HepG2 (cell line): Measurements from ENCODE around the gene FBXO24. TPM values are rescaled to one million over a fixed set of nuclear protein-coding genes. Genes with fewer than 3 reads are reported as not detected.

ENCODE experiments used
- CREB1 ChIP-seq, 2 experiments: fragments of 450-650 bp in 1 of 2; IDR thresholded peaks; 2 replicates each; pipeline ENCODE4 v1.6.1; 2016 to 2017; ENCODE audit warnings: control low read depth in 1 of 2, mild to moderate bottlenecking in 1 of 2, missing compliant biosample characterization in 1 of 2, missing genetic modification characterization in 1 of 2
- GATAD1 ChIP-seq: IDR thresholded peaks from 2 replicates; pipeline ENCODE4 v1.6.1; 2016; ENCODE audit warnings: missing genetic modification reagents, missing compliant biosample characterization
- MED13 ChIP-seq: sonication (generic); formaldehyde crosslinking; IDR thresholded peaks from 2 replicates; pipeline ENCODE4 v1.5.0; 2020; ENCODE audit warnings: missing genetic modification reagents
- PAWR ChIP-seq: sonication (generic); formaldehyde crosslinking; IDR thresholded peaks from 2 replicates; pipeline ENCODE4 v1.4.0; 2020; ENCODE audit warnings: missing genetic modification reagents, mild to moderate bottlenecking, borderline replicate concordance
- RARG ChIP-seq: sonication (generic); formaldehyde crosslinking; IDR thresholded peaks from 2 replicates; pipeline ENCODE4 v1.4.0; 2020; ENCODE audit warnings: low read depth, mild to moderate bottlenecking, missing genetic modification reagents
- SMAD9 ChIP-seq: sonication (generic); formaldehyde crosslinking; IDR thresholded peaks from 2 replicates; pipeline ENCODE4 v1.5.1; 2020; ENCODE audit warnings: mild to moderate bottlenecking, missing genetic modification reagents
- THAP11 ChIP-seq: IDR thresholded peaks from 2 replicates; pipeline ENCODE4 v1.6.1; 2016; ENCODE audit warnings: missing biosample characterization, missing genetic modification reagents
- ZNF747 ChIP-seq: sonication (generic); formaldehyde crosslinking; IDR thresholded peaks from 2 replicates; pipeline ENCODE4 v1.8.1; 2023; ENCODE audit warnings: missing genetic modification reagents, mild to moderate bottlenecking, borderline replicate concordance
- ZNF841 ChIP-seq: sonication (generic); formaldehyde crosslinking; IDR thresholded peaks from 2 replicates; pipeline ENCODE4 v1.8.1; 2023; ENCODE audit warnings: missing genetic modification reagents, borderline replicate concordance
- polyA plus RNA-seq, 8 experiments: library from polyadenylated mRNA; depleted of rRNA in 3 of 8; stranded (reverse) in 7 of 8; unstranded in 1 of 8; fragments of >200 nt; fragmentation: Illumina TruSeq in 4 of 8; extraction: Trizol in 4 of 8; gene quantifications; 2 replicates each; pipeline versions ENCODE4 v1.2.1 to v1.2.3, GENCODE V29; 2011 to 2016; ENCODE audit warnings: low read depth in 4 of 8, missing spikeins in 1 of 8, mixed read lengths in 1 of 8; ENCODE audit not compliant: insufficient read depth in 1 of 8
- total RNA-seq, 5 experiments: library from RNA; depleted of rRNA; stranded (reverse); fragments of >200 nt; fragmentation: Illumina TruSeq; extraction: Trizol; gene quantifications; 2 replicates each; pipeline ENCODE4 v1.2.3, GENCODE V29; 2016; ENCODE audit warnings: low read depth in 1 of 5
- TF ChIP-seq, protein P1 (sequence below): sonication (generic); formaldehyde crosslinking; IDR thresholded peaks from 2 replicates; pipeline ENCODE4 v1.8.0; 2022; ENCODE audit warnings: missing genetic modification reagents, low read depth, mild to moderate bottlenecking, borderline replicate concordance
- TF ChIP-seq, protein P2 (sequence below): sonication (generic); formaldehyde crosslinking; IDR thresholded peaks from 2 replicates; pipeline ENCODE4 v1.4.0; 2020; ENCODE audit warnings: missing genetic modification reagents
- TF ChIP-seq, protein P3 (sequence below): IDR thresholded peaks from 2 replicates; pipeline ENCODE4 v1.6.1; 2016; ENCODE audit warnings: missing compliant biosample characterization, missing genetic modification reagents, borderline replicate concordance
- TF ChIP-seq, protein P4 (sequence below): sonication (generic); formaldehyde crosslinking; IDR thresholded peaks from 2 replicates; pipeline ENCODE4 v1.5.1; 2020; ENCODE audit warnings: missing genetic modification reagents, mild to moderate bottlenecking, borderline replicate concordance

The FBXO24 gene
- total and polyA plus RNA-seq, 2 of the 13 experiments (the other 11 are each of a cell fraction or from before 2014, with no cell fraction given), result 0.20 to 0.55 TPM

GRCh38 chr7:100568176-100568895 is 17.8 kb upstream of the FBXO24 start (continued):
- TF ChIP-seq, protein P1, sequence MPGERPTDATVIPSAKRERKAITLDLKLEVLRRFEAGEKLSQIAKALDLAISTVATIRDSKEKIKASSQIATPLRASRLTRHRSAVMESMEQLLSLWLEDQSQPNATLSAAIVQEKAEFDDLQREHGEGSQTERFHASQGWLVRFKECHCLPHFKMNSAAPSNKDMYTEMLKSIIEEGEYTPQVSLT (CRISPR knock-in tag), result peak; percentile 60; the same call in 1 of the 2 replicates
- no peak for TF ChIP-seq SMAD9
- TF ChIP-seq, protein P2, sequence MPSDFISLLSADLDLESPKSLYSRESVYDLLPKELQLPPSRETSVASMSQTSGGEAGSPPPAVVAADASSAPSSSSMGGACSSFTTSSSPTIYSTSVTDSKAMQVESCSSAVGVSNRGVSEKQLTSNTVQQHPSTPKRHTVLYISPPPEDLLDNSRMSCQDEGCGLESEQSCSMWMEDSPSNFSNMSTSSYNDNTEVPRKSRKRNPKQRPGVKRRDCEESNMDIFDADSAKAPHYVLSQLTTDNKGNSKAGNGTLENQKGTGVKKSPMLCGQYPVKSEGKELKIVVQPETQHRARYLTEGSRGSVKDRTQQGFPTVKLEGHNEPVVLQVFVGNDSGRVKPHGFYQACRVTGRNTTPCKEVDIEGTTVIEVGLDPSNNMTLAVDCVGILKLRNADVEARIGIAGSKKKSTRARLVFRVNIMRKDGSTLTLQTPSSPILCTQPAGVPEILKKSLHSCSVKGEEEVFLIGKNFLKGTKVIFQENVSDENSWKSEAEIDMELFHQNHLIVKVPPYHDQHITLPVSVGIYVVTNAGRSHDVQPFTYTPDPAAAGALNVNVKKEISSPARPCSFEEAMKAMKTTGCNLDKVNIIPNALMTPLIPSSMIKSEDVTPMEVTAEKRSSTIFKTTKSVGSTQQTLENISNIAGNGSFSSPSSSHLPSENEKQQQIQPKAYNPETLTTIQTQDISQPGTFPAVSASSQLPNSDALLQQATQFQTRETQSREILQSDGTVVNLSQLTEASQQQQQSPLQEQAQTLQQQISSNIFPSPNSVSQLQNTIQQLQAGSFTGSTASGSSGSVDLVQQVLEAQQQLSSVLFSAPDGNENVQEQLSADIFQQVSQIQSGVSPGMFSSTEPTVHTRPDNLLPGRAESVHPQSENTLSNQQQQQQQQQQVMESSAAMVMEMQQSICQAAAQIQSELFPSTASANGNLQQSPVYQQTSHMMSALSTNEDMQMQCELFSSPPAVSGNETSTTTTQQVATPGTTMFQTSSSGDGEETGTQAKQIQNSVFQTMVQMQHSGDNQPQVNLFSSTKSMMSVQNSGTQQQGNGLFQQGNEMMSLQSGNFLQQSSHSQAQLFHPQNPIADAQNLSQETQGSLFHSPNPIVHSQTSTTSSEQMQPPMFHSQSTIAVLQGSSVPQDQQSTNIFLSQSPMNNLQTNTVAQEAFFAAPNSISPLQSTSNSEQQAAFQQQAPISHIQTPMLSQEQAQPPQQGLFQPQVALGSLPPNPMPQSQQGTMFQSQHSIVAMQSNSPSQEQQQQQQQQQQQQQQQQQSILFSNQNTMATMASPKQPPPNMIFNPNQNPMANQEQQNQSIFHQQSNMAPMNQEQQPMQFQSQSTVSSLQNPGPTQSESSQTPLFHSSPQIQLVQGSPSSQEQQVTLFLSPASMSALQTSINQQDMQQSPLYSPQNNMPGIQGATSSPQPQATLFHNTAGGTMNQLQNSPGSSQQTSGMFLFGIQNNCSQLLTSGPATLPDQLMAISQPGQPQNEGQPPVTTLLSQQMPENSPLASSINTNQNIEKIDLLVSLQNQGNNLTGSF (CRISPR knock-in tag), result peak; percentile 53
- peak; percentile 74 for TF ChIP-seq GATAD1
- TF ChIP-seq, protein P3, sequence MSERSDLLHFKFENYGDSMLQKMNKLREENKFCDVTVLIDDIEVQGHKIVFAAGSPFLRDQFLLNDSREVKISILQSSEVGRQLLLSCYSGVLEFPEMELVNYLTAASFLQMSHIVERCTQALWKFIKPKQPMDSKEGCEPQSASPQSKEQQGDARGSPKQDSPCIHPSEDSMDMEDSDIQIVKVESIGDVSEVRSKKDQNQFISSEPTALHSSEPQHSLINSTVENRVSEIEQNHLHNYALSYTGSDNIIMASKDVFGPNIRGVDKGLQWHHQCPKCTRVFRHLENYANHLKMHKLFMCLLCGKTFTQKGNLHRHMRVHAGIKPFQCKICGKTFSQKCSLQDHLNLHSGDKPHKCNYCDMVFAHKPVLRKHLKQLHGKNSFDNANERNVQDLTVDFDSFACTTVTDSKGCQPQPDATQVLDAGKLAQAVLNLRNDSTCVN, result peak; percentile 28; the same call in 1 of the 2 replicates
- peak; percentile 63 for TF ChIP-seq ZNF747 (CRISPR knock-in tag)
- peak; percentile 33; the same call in 1 of the 2 replicates for TF ChIP-seq PAWR (CRISPR knock-in tag)
- no peak for TF ChIP-seq CREB1 (IDR thresholded peaks at IDR 0.05)
- TF ChIP-seq CREB1 (CRISPR knock-in tag; IDR thresholded peaks at IDR 0.05), result no peak
- TF ChIP-seq, protein P4, sequence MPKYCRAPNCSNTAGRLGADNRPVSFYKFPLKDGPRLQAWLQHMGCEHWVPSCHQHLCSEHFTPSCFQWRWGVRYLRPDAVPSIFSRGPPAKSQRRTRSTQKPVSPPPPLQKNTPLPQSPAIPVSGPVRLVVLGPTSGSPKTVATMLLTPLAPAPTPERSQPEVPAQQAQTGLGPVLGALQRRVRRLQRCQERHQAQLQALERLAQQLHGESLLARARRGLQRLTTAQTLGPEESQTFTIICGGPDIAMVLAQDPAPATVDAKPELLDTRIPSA (CRISPR knock-in tag), result no peak
- TF ChIP-seq MED13 (CRISPR knock-in tag), result 0 out of 2 replicates have a peak, but pooled peaks have one; percentile 78
- no peak for TF ChIP-seq ZNF841 (CRISPR knock-in tag)
- no peak for TF ChIP-seq RARG (CRISPR knock-in tag)
- TF ChIP-seq THAP11 (CRISPR knock-in tag), result peak; percentile 17; the same call in 1 of the 2 replicates
